ENCODE measurements around the gene CRY2.

CRY2 gene

DNA sequence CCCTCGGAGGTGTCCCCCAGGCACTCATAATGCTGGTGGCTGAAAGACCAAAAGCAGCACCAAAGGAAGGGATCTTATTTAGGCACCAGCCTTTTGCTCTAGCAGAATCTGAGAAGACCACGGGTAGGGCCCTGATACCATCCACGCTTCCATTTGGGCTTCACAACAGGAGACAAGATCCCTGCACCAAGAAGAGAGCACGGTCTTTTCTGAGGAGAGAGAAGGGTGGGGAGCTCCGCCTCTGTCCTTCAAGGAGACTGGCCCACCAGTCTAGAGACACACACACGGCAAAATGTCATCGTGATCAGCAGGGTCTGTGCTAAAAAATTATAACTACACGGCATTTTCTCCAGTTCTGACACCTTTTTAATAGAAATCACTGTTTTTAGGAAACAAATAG is 84.9 kb downstream of the CRY2 start:
- no peak for DNase-seq

Data from T-helper 1 cell (primary cell).